CD8-positive, alpha-beta memory T cell (primary cell): ENCODE measurements around the gene SLIT3. TPM values are rescaled to one million over a fixed set of nuclear protein-coding genes. Genes with fewer than 3 reads are reported as not detected.

Experiments used
- CTCF ChIA-PET: fragments of 350-600 bp; sonication (Branson Sonifier 250); formaldehyde crosslinking; loops from one replicate; lab custom pipeline; 2021; ENCODE audit warnings: antibody characterized with exemption; lab: Charles Lee
- POLR2A ChIA-PET: fragments of 350-600 bp; sonication (Branson Sonifier 250); formaldehyde crosslinking; loops from one replicate; lab custom pipeline; 2021; ENCODE audit warnings: antibody characterized with exemption; lab: Charles Lee
- DNase-seq, 5 donors: peaks; one replicate each; pipeline versions ENCODE4 v3.0.0 to v3.0.0-alpha.2; 2020 to 2022; ENCODE audit warnings: mixed read lengths in 1 of 5
- H3K27ac ChIP-seq: one replicate; pipeline ENCODE4 v1.7.0; 2013; ENCODE audit warnings: low read depth, mild to moderate bottlenecking, low read length, moderate library complexity
- H3K27me3 ChIP-seq: 2 replicates; pipeline ENCODE4 v1.7.0; 2013; ENCODE audit warnings: low read length, mild to moderate bottlenecking; ENCODE audit not compliant: insufficient read depth, poor library complexity, severe bottlenecking
- H3K36me3 ChIP-seq: 2 replicates; pipeline ENCODE4 v1.7.0; 2013; ENCODE audit warnings: mild to moderate bottlenecking, low read length, moderate library complexity; ENCODE audit not compliant: insufficient read depth
- H3K4me1 ChIP-seq: 2 replicates; pipeline ENCODE4 v1.7.0; 2013; ENCODE audit warnings: mild to moderate bottlenecking, low read length, moderate library complexity; ENCODE audit not compliant: insufficient read depth
- H3K4me3 ChIP-seq: 2 replicates; pipeline ENCODE4 v1.7.0; 2013; ENCODE audit warnings: mild to moderate bottlenecking, low read length
- H3K9me3 ChIP-seq: 2 replicates; pipeline ENCODE4 v1.7.0; 2013; ENCODE audit warnings: mild to moderate bottlenecking, low read length
- H3K27ac Mint-ChIP-seq, 8 donors: one replicate each; pipeline ENCODE4 v1.8.0; 2020 to 2021; ENCODE audit warnings: mixed read lengths in 8 of 8, mild to moderate bottlenecking in 6 of 8, inconsistent platforms in 3 of 8, moderate library complexity in 3 of 8
- H3K27me3 Mint-ChIP-seq, 2 donors: one replicate each; pipeline ENCODE4 v1.8.0; 2020 to 2021; ENCODE audit warnings: mixed read lengths in 2 of 2, mild to moderate bottlenecking in 1 of 2, moderate library complexity in 1 of 2
- H3K36me3 Mint-ChIP-seq, 3 donors: one replicate each; pipeline ENCODE4 v1.8.0; 2020 to 2021; ENCODE audit warnings: mixed read lengths in 3 of 3, inconsistent platforms in 1 of 3, mild to moderate bottlenecking in 1 of 3
- H3K4me1 Mint-ChIP-seq, 3 donors: one replicate each; pipeline ENCODE4 v1.8.0; 2020 to 2021; ENCODE audit warnings: mixed read lengths in 3 of 3, inconsistent platforms in 1 of 3, mild to moderate bottlenecking in 1 of 3
- H3K4me3 Mint-ChIP-seq, 7 donors: one replicate each; pipeline ENCODE4 v1.8.0; 2020 to 2021; ENCODE audit warnings: mixed read lengths in 7 of 7, mild to moderate bottlenecking in 6 of 7, moderate library complexity in 4 of 7, inconsistent platforms in 2 of 7
- H3K9me3 Mint-ChIP-seq, 5 donors: one replicate each; pipeline ENCODE4 v1.8.0; 2020 to 2022; ENCODE audit warnings: mixed read lengths in 5 of 5, mild to moderate bottlenecking in 3 of 5, moderate library complexity in 2 of 5, inconsistent platforms in 1 of 5
- polyA plus RNA-seq: library from polyadenylated mRNA; unstranded; fragments of 300-500 nt; fragmentation: Illumina TruSeq; gene quantifications from one replicate; pipeline ENCODE4 v1.2.3, GENCODE V29; 2021
- total RNA-seq, 2 experiments: library from RNA; stranded (reverse); gene quantifications; one replicate each; pipeline ENCODE4 v1.2.3, GENCODE V29; 2021

SLIT3 gene
- total and polyA plus RNA-seq, 3 experiments from 2014 or later = 0.49 to 0.72 TPM; not detected in 1

GRCh38 chr5:168899673-168900072 is 401.3 kb downstream of the SLIT3 start:
- POLR2A ChIA-PET = no interaction called here
- Mint-ChIP-seq H3K27ac (peak overlapping the region in 1 of 8 donors; percentile 13), H3K4me3 (peak overlapping the region in 1 of 7 donors; percentile 16), H3K36me3 (no peaks in the 10 kb centered on the region), H3K9me3 (peaks cover 0 to 5% (median 0%) of the 10 kb centered on the region in 5 donors), H3K4me1 (peaks cover 0 to 4% (median 0%) of the 10 kb centered on the region in 3 donors), H3K27me3 (peaks cover 6 to 15% of the 10 kb centered on the region in 2 donors)
- Histone ChIP-seq H3K9me3 (no peaks in the 10 kb centered on the region), H3K27ac (no peak overlapping the region), H3K4me3 (no peak overlapping the region), H3K27me3 (no peaks in the 10 kb centered on the region), H3K4me1 (no peaks in the 10 kb centered on the region), H3K36me3 (no peaks in the 10 kb centered on the region)
- DNase-seq = no peak
- CTCF ChIA-PET = no interaction called here

- ChIA-PET POLR2A (no interaction called here), CTCF (no interaction called here)
- peaks cover 0 to 5% (median 0%) of the 10 kb centered on the region in 5 donors for H3K9me3 Mint-ChIP-seq
- H3K27ac Mint-ChIP-seq = no peak overlapping the region
- no peaks in the 10 kb centered on the region for H3K36me3 Mint-ChIP-seq
- H3K27me3 ChIP-seq = no peaks in the 10 kb centered on the region
- peaks cover 6 to 15% of the 10 kb centered on the region in 2 donors for H3K27me3 Mint-ChIP-seq
- peaks cover 0 to 4% (median 0%) of the 10 kb centered on the region in 3 donors for H3K4me1 Mint-ChIP-seq
- no peak overlapping the region for H3K4me3 Mint-ChIP-seq
- no peaks in the 10 kb centered on the region for H3K9me3 ChIP-seq
- H3K4me1 ChIP-seq = no peaks in the 10 kb centered on the region
- no peak overlapping the region for H3K4me3 ChIP-seq
- H3K27ac ChIP-seq = no peak overlapping the region
- no peaks in the 10 kb centered on the region for H3K36me3 ChIP-seq
- no peak for DNase-seq
Measured at GRCh38 chr5:168899264-168899663, 401.7 kb downstream of the SLIT3 start.

GRCh38 chr5:168898247-168898911 is 402.6 kb downstream of the SLIT3 start:
- H3K9me3 ChIP-seq = no peaks in the 10 kb centered on the region
- no peak overlapping the region for H3K4me3 Mint-ChIP-seq
- no peak for DNase-seq
- ChIA-PET POLR2A (no interaction called here), CTCF (no interaction called here)
- no peaks in the 10 kb centered on the region for H3K36me3 ChIP-seq
- H3K27me3 Mint-ChIP-seq = peaks cover 6 to 15% of the 10 kb centered on the region in 2 donors
- peaks cover 0 to 4% (median 0%) of the 10 kb centered on the region in 3 donors for H3K4me1 Mint-ChIP-seq
- no peaks in the 10 kb centered on the region for H3K36me3 Mint-ChIP-seq
- H3K9me3 Mint-ChIP-seq = peaks cover 0 to 5% (median 0%) of the 10 kb centered on the region in 5 donors
- no peaks in the 10 kb centered on the region for H3K27me3 ChIP-seq
- no peaks in the 10 kb centered on the region for H3K4me1 ChIP-seq
- no peak overlapping the region for H3K27ac Mint-ChIP-seq
- no peak overlapping the region for H3K4me3 ChIP-seq
- H3K27ac ChIP-seq = no peak overlapping the region

GRCh38 chr5:168897387-168898122 is 403.4 kb downstream of the SLIT3 start:
- POLR2A ChIA-PET = no interaction called here
- Mint-ChIP-seq H3K9me3 (peaks cover 0 to 5% (median 0%) of the 10 kb centered on the region in 5 donors), H3K4me3 (no peak overlapping the region), H3K27me3 (peaks cover 12 to 15% of the 10 kb centered on the region in 2 donors), H3K36me3 (no peaks in the 10 kb centered on the region), H3K4me1 (peaks cover 0 to 4% (median 0%) of the 10 kb centered on the region in 3 donors), H3K27ac (no peak overlapping the region)
- H3K27me3 ChIP-seq = no peaks in the 10 kb centered on the region
- CTCF ChIA-PET = no interaction called here
- no peaks in the 10 kb centered on the region for H3K4me1 ChIP-seq
- no peak for DNase-seq
- H3K4me3 ChIP-seq = no peak overlapping the region
- H3K9me3 ChIP-seq = no peaks in the 10 kb centered on the region
- H3K36me3 ChIP-seq = no peaks in the 10 kb centered on the region
- no peak overlapping the region for H3K27ac ChIP-seq

GRCh38 chr5:168895295-168896071 is 405.5 kb downstream of the SLIT3 start:
- H3K9me3 Mint-ChIP-seq = peaks cover 0 to 2% (median 0%) of the 10 kb centered on the region in 5 donors
- H3K27me3 Mint-ChIP-seq = peaks cover 13 to 15% of the 10 kb centered on the region in 2 donors
- CTCF ChIA-PET = no interaction called here

GRCh38 chr5:168893283-168893682 is 407.7 kb downstream of the SLIT3 start:
- Histone ChIP-seq H3K4me1 (no peaks in the 10 kb centered on the region), H3K36me3 (no peaks in the 10 kb centered on the region), H3K4me3 (no peak overlapping the region), H3K27me3 (no peaks in the 10 kb centered on the region), H3K9me3 (no peaks in the 10 kb centered on the region), H3K27ac (no peak overlapping the region)
- H3K4me3 Mint-ChIP-seq = no peak overlapping the region
- no peaks in the 10 kb centered on the region for H3K4me1 Mint-ChIP-seq
- no peak overlapping the region for H3K27ac Mint-ChIP-seq
- H3K27me3 Mint-ChIP-seq = peaks cover 12 to 13% of the 10 kb centered on the region in 2 donors
- H3K9me3 Mint-ChIP-seq = no peaks in the 10 kb centered on the region
- no peaks in the 10 kb centered on the region for H3K36me3 Mint-ChIP-seq
- no peak for DNase-seq
- POLR2A ChIA-PET = no interaction called here
- CTCF ChIA-PET = no interaction called here

More at GRCh38 chr5:168895295-168896071, 405.5 kb downstream of the SLIT3 start:
- Mint-ChIP-seq H3K4me1 (peaks cover 0 to 4% (median 0%) of the 10 kb centered on the region in 3 donors), H3K27ac (no peak overlapping the region), H3K4me3 (no peak overlapping the region), H3K36me3 (no peaks in the 10 kb centered on the region)
- H3K36me3 ChIP-seq = no peaks in the 10 kb centered on the region
- no peaks in the 10 kb centered on the region for H3K4me1 ChIP-seq
- no peaks in the 10 kb centered on the region for H3K9me3 ChIP-seq
- POLR2A ChIA-PET = no interaction called here
- H3K27ac ChIP-seq = no peak overlapping the region
- H3K4me3 ChIP-seq = no peak overlapping the region
- no peak for DNase-seq
- no peaks in the 10 kb centered on the region for H3K27me3 ChIP-seq

GRCh38 chr5:168892618-168893186 is 408.2 kb downstream of the SLIT3 start:
- no peaks in the 10 kb centered on the region for H3K4me1 Mint-ChIP-seq
- H3K27me3 ChIP-seq = no peaks in the 10 kb centered on the region
- DNase-seq = no peak
- H3K4me3 Mint-ChIP-seq = no peak overlapping the region
- CTCF ChIA-PET = no interaction called here
- H3K27ac ChIP-seq = no peak overlapping the region
- no peaks in the 10 kb centered on the region for H3K4me1 ChIP-seq
- H3K4me3 ChIP-seq = no peak overlapping the region
- no peaks in the 10 kb centered on the region for H3K36me3 Mint-ChIP-seq
- H3K9me3 Mint-ChIP-seq = no peaks in the 10 kb centered on the region
- H3K36me3 ChIP-seq = no peaks in the 10 kb centered on the region
- H3K9me3 ChIP-seq = no peaks in the 10 kb centered on the region
- peaks cover 10 to 16% of the 10 kb centered on the region in 2 donors for H3K27me3 Mint-ChIP-seq
- POLR2A ChIA-PET = no interaction called here
- peak overlapping the region in 1 of 8 donors; percentile 42 for H3K27ac Mint-ChIP-seq
